ENCODE measurements around the gene SNUPN.
A peak's percentile ranks its signal among the peaks of the same experiment; 100 is the strongest.

SNUPN gene

DNA sequence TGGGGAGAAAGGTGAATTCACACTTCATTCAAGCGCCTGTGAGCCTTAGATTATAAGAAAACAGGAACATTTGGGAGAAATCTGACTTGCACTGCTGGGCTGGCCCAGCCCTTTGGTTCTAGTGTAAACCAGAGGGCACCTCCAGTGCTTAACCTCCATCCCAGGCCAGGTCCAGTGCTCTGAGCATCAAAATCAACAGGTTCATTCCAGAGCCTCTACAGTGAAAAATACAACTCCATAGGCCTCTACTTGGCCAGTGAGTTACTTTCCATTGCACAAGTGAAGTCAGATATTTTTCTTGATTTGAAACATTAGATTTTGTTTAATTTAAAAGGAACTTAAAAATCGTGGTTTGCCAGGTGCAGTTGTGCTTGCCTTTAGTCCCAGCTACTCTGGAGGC lies 3.0 kb downstream of the SNUPN start:
- no peak overlapping the region for H3K9ac ChIP-seq (ENCODE audit: insufficient read length)
- H3K4me3 ChIP-seq = no peak overlapping the region
- peaks cover 22% of the 10 kb centered on the region for H3K36me3 ChIP-seq (ENCODE audit: insufficient read depth, low read length)
- TF ChIP-seq EZH2 (IDR thresholded peaks at IDR 0.05) = no peak
- no peak for TF ChIP-seq FOXP2 (optimal IDR thresholded peaks at IDR 0.05; ENCODE audit: control extremely low read depth, extremely low read length, insufficient read depth)
- TF ChIP-seq POLR2AphosphoS5 (IDR thresholded peaks at IDR 0.05; ENCODE audit: borderline replicate concordance, low read depth, low read length) = no peak
- DNase-seq (ENCODE audit: low read depth, low spot score) = no peak
- H3K9me3 ChIP-seq (ENCODE audit: low read depth, low read length) = no peaks in the 10 kb centered on the region
- peak overlapping the region; percentile 74 for H3K27ac ChIP-seq

DNA sequence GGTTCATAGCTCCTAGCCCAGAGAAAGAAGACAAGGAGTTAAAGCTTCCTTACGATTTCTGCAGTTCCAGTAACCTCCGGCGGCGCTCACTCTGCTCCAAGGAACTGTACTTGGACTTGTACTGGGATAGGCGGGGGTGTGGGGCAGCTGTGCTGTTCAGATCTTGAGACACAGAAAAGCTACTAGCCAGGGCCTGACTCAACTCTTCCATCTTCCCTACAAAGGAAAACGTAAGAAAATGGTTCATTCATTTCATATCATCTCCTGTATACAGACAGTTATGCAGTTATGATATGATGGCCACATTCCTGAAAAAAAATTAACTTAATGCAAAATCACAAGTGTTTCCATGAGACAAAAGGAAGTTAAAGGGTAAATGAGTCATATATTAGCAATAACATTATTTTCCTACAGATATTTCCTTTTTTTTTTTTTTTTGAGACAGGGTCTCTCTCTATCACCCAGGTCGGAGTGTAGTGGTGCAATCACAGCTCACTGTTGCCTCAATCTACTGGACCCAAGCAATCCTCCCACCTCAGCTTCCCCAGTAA lies 4.6 kb downstream of the SNUPN start:
- DNase-seq (ENCODE audit: low read depth, low spot score) = no peak
- peak overlapping the region; percentile 67 for H3K4me3 ChIP-seq
- peak overlapping the region; percentile 97 for H3K27ac ChIP-seq

DNA sequence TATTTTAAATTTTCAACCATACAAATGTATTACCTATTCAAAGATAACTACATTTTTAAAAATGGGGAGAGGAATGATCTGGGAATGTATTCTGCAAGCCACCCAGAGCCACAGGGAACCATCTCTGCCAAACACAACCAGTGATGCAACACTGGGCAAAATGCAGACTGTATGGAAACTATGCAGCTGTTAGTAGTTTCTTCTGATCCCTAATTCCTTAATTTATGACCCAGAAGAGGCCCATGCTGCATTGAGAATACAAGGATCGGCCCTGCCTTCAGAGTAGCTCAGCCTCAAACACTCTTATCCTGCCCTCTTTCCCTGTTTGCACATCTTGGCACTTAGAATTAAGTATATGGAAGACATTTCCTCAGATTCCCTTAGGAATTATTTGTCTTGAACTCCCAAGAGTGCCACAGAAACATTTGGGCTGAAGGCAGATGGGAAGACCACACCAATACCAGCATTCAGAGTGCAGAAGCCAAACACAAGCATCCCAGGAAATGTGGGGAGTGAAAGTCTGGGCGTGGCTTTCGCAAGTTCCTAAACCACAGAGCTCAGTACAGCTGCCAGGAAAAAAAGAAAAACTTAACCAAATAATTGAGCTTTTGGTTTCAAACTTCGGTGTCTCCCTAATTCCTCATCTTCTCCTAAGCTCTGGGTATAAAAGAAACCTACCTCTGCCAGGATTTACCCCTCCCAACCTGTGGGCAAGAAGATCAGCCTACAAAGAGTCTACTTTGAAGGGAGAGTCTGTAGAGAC lies 5.3 kb downstream of the SNUPN start:
- no peak for DNase-seq (ENCODE audit: low read depth, low spot score)
- H3K9me3 ChIP-seq (ENCODE audit: low read depth, low read length) = no peaks in the 10 kb centered on the region
- H3K9ac ChIP-seq (ENCODE audit: insufficient read length) = peak overlapping the region; percentile 41

More for the DNA sequence above, 4.6 kb downstream of the SNUPN start:
- Histone ChIP-seq H3K9me3 (ENCODE audit: low read depth, low read length) (no peaks in the 10 kb centered on the region), H3K36me3 (ENCODE audit: insufficient read depth, low read length) (peaks cover 38% of the 10 kb centered on the region), H3K9ac (ENCODE audit: insufficient read length) (peak overlapping the region; percentile 41)
- TF ChIP-seq POLR2AphosphoS5 (IDR thresholded peaks at IDR 0.05; ENCODE audit: borderline replicate concordance, low read depth, low read length) = no peak
- TF ChIP-seq FOXP2 (optimal IDR thresholded peaks at IDR 0.05; ENCODE audit: control extremely low read depth, extremely low read length, insufficient read depth) = no peak

DNA sequence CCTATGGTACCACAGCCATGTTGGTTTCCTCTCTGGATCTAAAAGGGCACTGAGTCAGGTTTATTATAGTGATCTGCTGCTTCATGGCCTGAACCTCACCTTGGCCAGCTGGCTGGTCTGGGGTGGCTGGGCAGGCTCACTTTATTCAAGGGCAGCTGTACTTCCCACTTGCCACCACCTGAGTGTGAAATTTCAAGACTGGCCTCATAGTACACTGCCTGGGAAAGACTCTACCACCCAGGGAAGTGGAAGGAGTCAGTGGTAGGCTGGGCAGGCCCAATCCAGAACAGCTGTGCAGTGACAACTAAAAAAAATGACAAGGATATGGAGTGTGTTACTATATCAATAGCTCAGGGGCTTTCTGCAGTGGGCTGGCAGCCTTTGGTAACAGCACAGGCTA lies 8.8 kb downstream of the SNUPN start:
- Histone ChIP-seq H3K4me3 (no peak overlapping the region), H3K9ac (ENCODE audit: insufficient read length) (no peak overlapping the region), H3K9me3 (ENCODE audit: low read depth, low read length) (no peaks in the 10 kb centered on the region), H3K27ac (no peak overlapping the region), H3K36me3 (ENCODE audit: insufficient read depth, low read length) (peaks cover 74% of the 10 kb centered on the region)
- no peak for TF ChIP-seq FOXP2 (optimal IDR thresholded peaks at IDR 0.05; ENCODE audit: control extremely low read depth, extremely low read length, insufficient read depth)
- TF ChIP-seq POLR2AphosphoS5 (IDR thresholded peaks at IDR 0.05; ENCODE audit: borderline replicate concordance, low read depth, low read length) = no peak
- no peak for TF ChIP-seq EZH2 (IDR thresholded peaks at IDR 0.05)
- DNase-seq (ENCODE audit: low read depth, low spot score) = no peak

More for the DNA sequence above, 5.3 kb downstream of the SNUPN start:
- Histone ChIP-seq H3K27ac (peak overlapping the region; percentile 97), H3K36me3 (ENCODE audit: insufficient read depth, low read length) (peaks cover 45% of the 10 kb centered on the region), H3K4me3 (peak overlapping the region; percentile 67)
- TF ChIP-seq EZH2 (IDR thresholded peaks at IDR 0.05) (no peak), POLR2AphosphoS5 (IDR thresholded peaks at IDR 0.05; ENCODE audit: borderline replicate concordance, low read depth, low read length) (no peak), FOXP2 (optimal IDR thresholded peaks at IDR 0.05; ENCODE audit: control extremely low read depth, extremely low read length, insufficient read depth) (no peak)

DNA sequence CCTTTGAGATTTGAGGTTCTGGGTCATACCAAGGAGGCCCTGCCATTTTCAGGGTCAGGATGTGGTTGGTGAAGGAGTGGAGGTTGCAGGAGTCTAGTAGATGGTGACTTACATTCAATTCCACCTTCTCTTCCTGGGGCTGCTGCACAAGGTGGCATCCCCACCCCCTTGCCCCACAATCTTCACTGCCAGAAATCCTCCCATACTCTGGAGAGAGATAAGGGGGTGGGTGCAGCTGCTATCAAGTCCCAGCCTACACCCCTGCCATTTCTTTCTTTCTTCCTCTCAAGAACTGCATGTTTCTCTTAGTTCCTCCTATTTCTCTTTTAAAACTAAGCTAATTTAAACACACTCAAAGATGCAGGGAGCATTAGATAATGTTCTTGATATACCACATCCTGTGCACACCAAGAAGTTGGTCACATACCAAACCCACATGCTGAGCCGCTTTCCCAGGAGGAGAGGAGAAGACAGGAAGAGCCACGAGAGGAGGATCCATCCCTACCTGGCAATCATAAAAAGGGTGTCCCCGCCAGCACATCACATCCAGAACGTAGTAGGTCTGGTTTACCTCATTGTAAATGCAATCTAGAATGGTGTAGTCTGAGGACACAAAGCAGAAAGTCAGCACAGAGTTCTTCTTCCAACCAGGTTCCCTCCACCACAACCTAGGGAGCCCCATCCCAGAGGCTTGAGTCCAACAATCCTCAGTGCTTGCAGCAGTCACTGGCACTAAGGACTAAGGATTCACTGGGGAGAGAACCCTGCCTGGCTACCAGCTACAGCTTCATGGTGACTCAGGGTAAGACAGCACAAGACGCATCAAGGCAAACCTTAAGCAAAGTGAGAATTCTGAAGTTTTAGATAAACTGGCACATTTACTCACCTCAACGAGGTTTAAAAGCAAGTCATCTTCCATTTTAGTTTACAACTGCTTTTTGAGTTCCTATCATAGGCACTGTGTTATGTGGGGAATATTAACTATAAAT lies 18.5 kb downstream of the SNUPN start:
- H3K36me3 ChIP-seq (ENCODE audit: insufficient read depth, low read length) = peaks cover 70% of the 10 kb centered on the region
- TF ChIP-seq EZH2 (IDR thresholded peaks at IDR 0.05) (no peak), POLR2AphosphoS5 (IDR thresholded peaks at IDR 0.05; ENCODE audit: borderline replicate concordance, low read depth, low read length) (no peak), FOXP2 (optimal IDR thresholded peaks at IDR 0.05; ENCODE audit: control extremely low read depth, extremely low read length, insufficient read depth) (no peak)
- no peak for DNase-seq (ENCODE audit: low read depth, low spot score)

DNA sequence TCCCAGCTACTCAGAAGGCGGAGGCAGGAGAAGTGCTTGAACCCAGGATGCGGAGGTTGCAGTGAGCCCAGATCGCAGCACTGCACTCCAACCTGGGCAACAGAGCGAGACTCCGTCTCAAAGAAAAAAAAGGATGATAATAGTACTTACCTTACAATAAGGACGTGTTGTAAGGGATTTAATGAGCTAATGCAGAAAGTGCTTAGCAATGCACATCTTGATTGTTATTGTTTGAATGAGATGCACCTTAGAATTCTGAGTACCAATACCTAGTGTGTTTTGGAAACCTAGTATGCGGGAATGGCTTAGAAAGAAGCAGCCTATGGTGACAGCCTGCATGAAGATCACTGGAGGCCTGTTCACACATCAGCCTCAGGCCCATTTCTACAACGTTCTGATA lies 19.5 kb downstream of the SNUPN start:
- H3K9ac ChIP-seq (ENCODE audit: insufficient read length) = no peak overlapping the region
- TF ChIP-seq FOXP2 (optimal IDR thresholded peaks at IDR 0.05; ENCODE audit: control extremely low read depth, extremely low read length, insufficient read depth) (no peak), EZH2 (IDR thresholded peaks at IDR 0.05) (no peak), POLR2AphosphoS5 (IDR thresholded peaks at IDR 0.05; ENCODE audit: borderline replicate concordance, low read depth, low read length) (no peak)
- no peak overlapping the region for H3K27ac ChIP-seq
- H3K36me3 ChIP-seq (ENCODE audit: insufficient read depth, low read length) = peaks cover 75% of the 10 kb centered on the region
- no peaks in the 10 kb centered on the region for H3K9me3 ChIP-seq (ENCODE audit: low read depth, low read length)
- DNase-seq (ENCODE audit: low read depth, low spot score) = no peak
- H3K4me3 ChIP-seq = no peak overlapping the region

More for the DNA sequence above, 18.5 kb downstream of the SNUPN start:
- H3K9ac ChIP-seq (ENCODE audit: insufficient read length) = no peak overlapping the region
- no peak overlapping the region for H3K4me3 ChIP-seq
- no peak overlapping the region for H3K27ac ChIP-seq
- H3K9me3 ChIP-seq (ENCODE audit: low read depth, low read length) = no peaks in the 10 kb centered on the region

DNA sequence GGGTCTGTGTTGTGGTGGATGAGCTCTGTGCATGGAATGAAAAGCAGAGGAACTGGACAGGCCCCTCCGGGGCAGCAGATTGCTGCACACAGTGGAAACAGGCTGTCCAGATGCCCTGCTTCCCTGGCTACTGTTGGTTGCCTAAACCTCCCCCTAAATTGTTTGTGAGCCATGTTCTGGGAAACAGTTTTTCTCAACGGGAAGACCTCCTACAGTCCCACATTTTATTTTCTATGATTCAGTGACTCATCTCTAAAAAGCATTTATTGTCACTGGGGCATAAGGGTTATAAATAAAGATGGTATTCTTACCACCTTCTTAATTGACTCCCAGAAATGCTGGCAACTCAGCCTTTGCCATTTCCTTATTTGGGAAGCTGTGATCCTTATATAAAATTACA lies 26.1 kb downstream of the SNUPN start:
- H3K27ac ChIP-seq = no peak overlapping the region
- no peaks in the 10 kb centered on the region for H3K9me3 ChIP-seq (ENCODE audit: low read depth, low read length)
- no peak for TF ChIP-seq POLR2AphosphoS5 (IDR thresholded peaks at IDR 0.05; ENCODE audit: borderline replicate concordance, low read depth, low read length)
- TF ChIP-seq FOXP2 (optimal IDR thresholded peaks at IDR 0.05; ENCODE audit: control extremely low read depth, extremely low read length, insufficient read depth) = no peak
- TF ChIP-seq EZH2 (IDR thresholded peaks at IDR 0.05) = no peak
- no peak overlapping the region for H3K9ac ChIP-seq (ENCODE audit: insufficient read length)
- no peak for DNase-seq (ENCODE audit: low read depth, low spot score)
- H3K36me3 ChIP-seq (ENCODE audit: insufficient read depth, low read length) = peaks cover 73% of the 10 kb centered on the region
- H3K4me3 ChIP-seq = no peak overlapping the region

DNA sequence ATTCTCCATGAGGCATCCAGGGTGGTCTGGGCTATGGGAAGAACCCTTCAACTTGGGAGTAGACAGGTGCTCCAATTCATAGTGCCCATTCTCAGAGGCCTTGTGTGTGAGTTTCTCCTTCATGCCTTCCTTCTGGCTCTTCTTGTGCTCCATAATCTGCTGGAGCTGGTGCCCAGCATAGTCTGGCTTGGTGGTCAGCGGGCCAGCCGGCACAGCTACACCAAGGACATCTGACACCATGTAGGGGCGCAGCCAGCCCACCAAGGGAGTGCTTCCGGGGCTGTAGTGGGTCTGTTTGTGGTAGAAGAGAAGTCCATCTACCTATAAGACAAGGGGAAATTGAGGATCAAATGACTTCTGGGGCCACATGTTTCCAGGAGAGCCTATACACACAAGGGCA lies 27.2 kb downstream of the SNUPN start:
- peaks cover 67% of the 10 kb centered on the region for H3K36me3 ChIP-seq (ENCODE audit: insufficient read depth, low read length)
- no peak for TF ChIP-seq FOXP2 (optimal IDR thresholded peaks at IDR 0.05; ENCODE audit: control extremely low read depth, extremely low read length, insufficient read depth)
- no peak for TF ChIP-seq EZH2 (IDR thresholded peaks at IDR 0.05)
- no peak for TF ChIP-seq POLR2AphosphoS5 (IDR thresholded peaks at IDR 0.05; ENCODE audit: borderline replicate concordance, low read depth, low read length)
- DNase-seq (ENCODE audit: low read depth, low spot score) = no peak
- no peak overlapping the region for H3K4me3 ChIP-seq
- no peak overlapping the region for H3K27ac ChIP-seq
- no peak overlapping the region for H3K9ac ChIP-seq (ENCODE audit: insufficient read length)
- H3K9me3 ChIP-seq (ENCODE audit: low read depth, low read length) = no peaks in the 10 kb centered on the region
